HG02981 (cell line): ENCODE data around the gene OIP5.
"Not testable (repeated sequence)": the region's sequence is repeated elsewhere in the genome, so short reads cannot be mapped to it uniquely, and the experiment has no call there.

Experiments used
- ATAC-seq: cut with Tn5 transposase; IDR thresholded peaks from one replicate; pipeline ENCODE4 v1.9.1; 2021; ENCODE audit warnings: mild to moderate bottlenecking, moderate library complexity; ENCODE audit not compliant: unreplicated experiment

Gene OIP5

DNA sequence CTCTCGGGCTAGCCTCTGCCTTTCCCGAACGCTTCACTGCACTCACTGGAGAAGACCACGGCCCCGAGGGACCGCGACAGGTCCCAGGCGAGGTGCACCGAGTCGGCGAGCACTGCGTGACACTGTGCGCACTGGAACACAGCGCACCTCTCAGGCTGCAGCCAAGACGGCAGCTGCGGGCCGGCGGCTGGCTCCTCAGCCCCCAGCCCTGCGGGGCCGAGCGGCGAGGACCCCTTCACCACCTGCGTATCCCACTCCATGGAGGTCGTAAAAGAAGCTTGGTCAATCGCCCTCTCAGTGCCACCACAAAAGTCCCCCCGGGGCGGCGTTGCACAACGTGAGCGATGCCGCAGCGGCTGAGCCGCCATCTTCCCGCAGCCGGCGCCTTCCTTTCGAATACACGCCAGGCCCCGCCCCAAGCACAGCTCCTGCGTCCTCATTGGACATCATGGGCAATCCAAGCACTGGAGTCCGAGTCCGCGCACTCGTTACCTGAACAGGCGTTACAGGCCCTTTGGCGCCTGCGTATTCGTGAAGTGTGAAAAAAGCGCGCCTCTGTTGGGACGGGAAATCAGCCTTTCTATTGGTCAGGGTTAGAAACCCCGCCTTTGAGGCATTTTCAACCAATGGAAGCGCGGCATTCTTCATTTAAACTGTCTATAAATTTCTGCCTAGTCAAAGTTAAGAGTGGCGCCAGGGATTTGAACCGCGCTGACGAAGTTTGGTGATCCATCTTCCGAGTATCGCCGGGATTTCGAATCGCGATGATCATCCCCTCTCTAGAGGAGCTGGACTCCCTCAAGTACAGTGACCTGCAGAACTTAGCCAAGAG is at the start of gene OIP5, which contains the start of gene NUSAP1:
Gene OIP5 (minus strand): TSS at position 398 of the 832 bp plus-strand sequence. CDS start 30 bp downstream, at position 368.
Gene NUSAP1 (plus strand): TSS at position 688 of the 832 bp plus-strand sequence. CDS start 77 bp downstream, at position 765.
- peak; percentile 91 for ATAC-seq

DNA sequence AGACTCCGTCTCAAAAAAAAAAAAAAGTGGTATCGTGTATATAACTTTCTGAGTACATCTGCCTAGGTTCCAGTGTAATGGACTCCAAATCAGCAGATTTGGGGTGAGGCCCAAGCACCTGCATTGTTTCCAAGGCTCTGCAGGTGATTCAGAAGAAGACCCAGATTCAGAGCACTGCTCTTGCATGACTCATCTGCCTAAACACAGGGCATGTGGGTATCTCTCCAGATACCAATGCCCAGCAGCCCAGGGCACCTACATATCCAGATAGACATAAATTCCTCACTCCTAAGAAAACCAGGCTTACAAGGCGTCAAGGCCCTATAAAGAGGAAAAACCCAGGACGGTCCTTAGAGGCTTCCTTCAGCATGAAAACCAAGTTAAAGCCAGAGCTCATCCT is 45.6 kb upstream of the OIP5 start:
- ATAC-seq: no peak

- ATAC-seq: no peak
Observed at GRCh38 chr15:41367418-41367817, 35.0 kb upstream of the OIP5 start.

- no peak for ATAC-seq
Observed at GRCh38 chr15:41354371-41354770, 22.0 kb upstream of the OIP5 start.

DNA sequence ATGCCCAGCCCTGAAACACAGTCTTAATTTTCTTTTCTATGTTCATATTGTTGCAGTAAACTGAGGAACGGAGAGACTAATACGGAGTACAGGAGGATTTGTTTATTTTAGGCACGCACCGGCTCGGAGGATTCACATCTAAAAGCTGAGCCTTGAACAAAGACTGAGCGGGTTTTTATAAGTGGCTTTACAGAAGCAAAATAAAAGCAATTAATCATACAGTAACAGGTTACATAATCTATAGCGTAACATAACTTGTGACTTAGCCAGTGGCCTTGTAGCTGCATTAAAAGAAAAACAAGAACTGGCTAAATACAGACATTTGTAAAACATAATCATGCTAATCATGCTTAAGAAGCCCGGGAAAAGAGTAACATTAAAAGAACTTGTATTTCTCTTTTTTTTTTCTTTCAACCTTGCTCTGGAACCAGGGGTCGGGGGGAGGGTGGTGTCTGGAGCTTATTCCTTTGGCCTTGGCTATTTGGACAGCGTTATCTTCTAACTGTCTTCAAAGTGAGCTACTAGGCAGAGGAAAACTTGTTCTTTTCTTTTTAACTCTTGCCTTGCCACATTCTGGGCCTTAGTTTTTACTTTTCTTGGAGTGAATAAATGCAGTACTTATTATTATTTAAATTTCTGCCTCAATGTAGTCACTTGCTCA is 17.8 kb upstream of the OIP5 start:
- no peak for ATAC-seq

DNA sequence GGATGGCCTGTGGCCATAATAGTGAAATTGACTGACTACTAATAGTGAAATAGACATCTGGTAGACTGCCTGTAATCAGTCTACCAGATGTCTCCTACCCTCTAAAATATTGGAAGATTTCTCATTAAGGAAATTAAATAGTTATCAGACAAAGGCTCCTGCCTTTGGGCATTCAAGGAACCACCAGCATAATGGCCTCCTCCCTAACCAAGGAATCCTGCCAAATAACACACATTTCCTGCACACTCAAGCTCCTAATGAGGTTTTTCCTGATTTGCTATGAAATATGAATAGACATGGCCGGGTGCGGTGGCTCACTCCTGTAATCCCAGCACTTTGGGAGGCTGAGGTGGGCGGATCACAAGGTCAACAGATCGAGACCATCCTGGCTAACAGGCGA is 14.8 kb upstream of the OIP5 start:
- no peak for ATAC-seq

DNA sequence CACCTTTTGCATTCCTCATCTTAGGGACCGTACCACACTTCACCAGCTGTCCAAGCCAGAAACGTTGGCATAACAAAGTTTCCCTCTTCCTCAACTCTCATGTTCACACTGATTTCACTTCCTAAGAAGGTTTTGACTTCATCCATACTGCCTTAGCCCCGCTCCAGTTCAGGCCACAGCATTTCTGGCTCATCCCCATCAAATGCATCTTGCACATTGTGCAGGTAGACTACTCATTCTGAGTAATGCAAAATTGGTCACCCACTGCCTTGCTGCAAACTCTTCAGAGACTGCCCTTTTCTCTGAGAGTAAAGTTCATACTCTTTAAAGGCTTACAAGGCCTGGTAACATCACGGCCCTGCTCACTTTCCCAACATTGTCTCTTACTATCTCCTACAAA is 9.1 kb upstream of the OIP5 start:
- ATAC-seq: no peak

DNA sequence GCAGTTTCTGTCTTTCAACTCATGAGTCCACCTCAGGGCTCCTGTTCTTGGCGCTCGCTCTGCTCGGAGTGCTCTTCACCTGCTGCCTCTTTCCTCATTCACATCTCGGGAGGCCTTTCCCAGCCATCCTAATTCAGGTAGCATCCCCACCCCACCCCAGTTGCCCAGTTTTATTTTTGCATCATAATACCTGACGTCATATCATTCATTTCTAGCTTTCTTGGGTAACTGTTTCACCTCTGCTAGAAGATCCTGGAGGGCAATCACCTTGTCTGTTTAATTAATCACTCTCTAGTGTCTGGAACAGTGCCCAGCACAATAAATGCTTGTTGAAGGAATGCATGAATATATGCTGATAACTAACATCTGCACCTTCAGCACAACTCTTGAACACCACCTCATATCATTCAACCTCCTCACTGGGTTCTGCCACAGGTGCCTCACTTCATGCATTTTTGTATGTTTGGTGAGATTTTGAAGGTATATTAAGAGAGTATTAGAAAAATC is 7.9 kb upstream of the OIP5 start:
- no peak for ATAC-seq

DNA sequence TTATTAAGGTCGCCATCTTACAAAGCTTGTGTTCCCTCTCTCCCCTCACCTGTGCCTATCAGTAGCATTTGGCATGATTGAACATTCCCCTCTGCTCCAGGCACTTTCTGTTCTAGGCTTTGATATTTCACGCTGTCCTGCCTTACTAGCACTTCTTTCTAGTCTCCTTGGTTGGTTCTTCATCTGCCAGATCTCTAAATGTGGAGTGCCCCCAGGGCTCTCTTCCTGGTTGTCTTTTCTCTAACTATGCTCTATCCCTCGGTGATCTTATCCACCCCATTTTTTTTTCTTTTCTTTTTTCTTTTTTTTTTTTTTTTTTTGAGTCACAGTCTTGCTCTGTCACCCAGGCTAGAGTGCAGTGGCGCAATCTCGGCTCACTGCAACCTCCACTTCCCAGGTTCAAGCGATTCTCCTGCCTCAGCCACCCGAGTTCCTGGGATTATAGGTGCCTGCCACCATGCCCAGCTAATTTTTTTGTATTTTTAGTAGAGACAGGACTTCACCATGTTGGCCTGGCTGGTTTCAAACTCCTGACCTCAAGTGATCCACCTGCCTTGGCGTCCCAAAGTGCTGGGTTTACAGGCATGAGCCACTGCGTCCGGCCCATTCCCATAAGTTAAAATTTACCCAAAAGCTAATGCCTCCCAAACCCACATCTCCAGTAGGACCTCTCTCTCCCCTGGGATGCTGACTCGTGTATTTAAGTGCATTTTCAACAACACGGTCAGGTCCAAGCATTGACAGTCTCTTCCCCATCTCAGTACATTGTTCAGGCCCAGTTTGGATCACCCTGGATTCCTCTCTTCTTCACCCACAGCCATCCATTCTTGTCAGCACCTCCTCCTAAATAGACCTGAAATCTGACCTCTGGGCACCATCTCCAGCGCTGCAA is 5.5 kb upstream of the OIP5 start:
- no peak for ATAC-seq

DNA sequence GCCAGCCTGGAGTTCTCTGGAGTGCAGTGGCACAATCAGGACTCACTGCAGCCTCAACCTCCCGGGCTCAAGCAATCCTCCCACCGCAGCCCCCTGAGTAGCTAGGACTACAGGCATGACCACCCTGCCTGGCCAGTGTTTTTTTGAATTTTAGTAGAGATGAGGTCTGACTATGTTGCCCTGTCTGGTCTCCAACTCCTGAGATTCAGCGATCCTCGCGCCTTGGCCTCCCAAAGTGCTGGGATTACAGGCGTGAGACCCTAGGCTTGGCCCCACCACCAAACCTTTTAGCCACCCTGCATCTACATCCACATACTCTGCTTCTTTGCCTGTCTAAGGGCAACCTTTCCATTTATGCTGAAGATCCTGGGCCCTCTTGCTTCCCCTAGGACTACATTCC is 4.7 kb upstream of the OIP5 start:
- no peak for ATAC-seq

DNA sequence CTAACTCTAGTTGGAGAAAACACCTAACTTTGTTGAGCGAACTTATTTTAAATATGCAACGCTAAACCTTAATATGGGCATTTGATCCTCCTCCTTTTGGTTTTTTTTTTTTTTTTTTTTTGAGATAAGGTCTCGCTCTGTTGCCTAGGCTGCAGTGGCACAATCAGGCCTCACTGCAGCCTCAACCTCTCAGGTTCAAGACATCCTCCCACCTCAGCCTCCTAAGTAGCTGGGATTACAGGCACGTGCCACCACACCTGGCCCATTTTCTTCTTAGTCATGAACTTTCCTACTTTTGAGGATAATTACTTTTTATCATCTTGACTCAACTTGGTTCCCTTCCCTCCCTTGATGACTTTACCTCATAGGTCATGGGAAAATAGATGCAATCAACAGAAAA is 4.2 kb upstream of the OIP5 start:
- no peak for ATAC-seq

- ATAC-seq: no peak
Observed at GRCh38 chr15:41334293-41335120, 2.1 kb upstream of the OIP5 start.

DNA sequence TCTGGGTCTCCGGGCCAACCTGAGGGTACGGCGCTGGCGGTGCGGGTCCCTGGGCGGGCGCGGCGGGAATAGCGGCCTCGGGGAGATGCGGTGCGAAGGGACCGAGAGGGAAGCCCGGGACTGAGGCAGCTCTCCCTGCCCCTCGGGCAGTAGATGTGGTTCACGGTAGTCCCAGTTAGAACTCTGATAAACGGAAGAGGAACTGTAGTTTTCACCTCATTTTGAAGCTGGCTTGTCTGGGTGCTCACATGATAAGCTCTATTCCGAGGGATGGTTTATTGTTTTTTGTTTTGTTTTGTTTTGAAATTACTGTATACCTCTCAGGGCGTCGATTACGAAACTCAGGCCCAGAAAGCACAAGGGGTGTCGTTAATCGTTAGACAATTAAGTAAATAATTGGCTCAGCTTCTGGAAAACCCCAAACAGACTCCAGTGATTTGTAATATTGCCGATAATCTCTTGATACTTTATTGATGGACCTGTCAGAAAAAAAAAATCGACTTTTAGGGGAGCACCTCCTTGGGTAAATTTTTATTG is 703 bp upstream of the OIP5 start:
- peak; percentile 20 for ATAC-seq

GRCh38 chr15:41331833-41332193 is 578 bp downstream of the OIP5 start:
- no peak for ATAC-seq

DNA sequence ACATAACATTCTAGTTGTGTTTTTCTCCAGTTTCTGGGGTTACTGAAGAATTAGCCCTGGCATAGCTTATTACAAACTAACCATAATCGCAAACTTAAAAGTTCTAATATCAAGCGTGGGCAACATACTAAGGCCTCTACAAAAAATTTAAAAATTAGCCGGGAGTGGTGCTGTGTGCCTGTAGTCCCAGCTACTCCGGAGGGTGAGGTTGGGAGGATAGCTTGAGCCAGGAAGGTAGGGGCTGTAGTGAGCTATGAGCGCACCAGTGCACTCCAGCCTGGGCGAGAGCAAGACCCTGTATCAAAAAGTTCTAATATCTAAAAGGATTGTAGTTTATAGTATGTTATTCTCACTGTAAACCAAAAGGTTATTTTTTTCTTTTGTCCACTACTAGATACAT is 1.1 kb downstream of the OIP5 start:
- ATAC-seq: no peak

DNA sequence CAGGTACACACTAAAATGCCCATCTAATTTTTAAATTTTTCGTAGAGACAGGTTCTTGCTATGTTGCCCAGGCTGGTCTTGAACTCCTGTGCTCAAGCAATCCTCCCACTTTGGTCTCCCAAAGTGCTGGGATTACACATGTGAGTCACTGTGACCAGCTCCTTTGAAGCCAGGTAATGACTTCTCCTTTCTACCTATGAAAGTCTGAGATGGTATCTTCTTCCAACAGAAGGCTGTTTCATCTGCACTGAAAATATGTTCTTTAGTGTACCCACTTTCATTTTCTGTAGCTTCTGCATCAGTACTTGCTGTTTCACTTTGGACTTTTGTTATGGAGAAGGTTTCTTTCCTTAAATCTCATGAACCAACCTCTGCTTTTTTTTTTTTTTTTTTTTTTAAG is 8.8 kb downstream of the OIP5 start:
- ATAC-seq: no peak

DNA sequence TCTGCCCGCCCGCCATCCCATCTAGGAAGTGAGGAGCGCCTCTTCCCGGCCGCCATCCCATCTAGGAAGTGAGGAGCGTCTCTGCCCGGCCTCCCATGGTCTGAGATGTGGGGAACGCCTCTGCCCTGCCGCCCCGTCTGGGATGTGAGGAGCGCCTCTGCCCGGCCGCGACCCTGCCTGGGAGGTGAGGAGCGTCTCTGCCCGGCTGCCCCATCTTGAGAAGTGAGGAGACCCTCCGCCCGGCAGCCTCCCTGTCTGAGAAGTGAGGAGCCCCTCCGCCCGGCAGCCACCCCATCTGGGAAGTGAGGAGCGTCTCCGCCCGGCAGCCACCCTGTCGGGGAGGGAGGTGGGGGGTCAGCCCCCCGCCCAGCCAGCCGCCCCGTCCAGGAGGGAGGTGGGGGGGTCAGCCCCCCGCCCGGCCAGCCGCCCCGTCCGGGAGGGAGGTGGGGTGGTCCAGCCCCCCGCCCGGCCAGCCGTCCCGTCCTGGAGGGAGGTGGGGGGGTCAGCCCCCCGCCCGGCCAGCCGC is 11.5 kb downstream of the OIP5 start:
- ATAC-seq: not testable (repeated sequence)

GRCh38 chr15:41309226-41309905 is 23.0 kb downstream of the OIP5 start:
- ATAC-seq: no peak

DNA sequence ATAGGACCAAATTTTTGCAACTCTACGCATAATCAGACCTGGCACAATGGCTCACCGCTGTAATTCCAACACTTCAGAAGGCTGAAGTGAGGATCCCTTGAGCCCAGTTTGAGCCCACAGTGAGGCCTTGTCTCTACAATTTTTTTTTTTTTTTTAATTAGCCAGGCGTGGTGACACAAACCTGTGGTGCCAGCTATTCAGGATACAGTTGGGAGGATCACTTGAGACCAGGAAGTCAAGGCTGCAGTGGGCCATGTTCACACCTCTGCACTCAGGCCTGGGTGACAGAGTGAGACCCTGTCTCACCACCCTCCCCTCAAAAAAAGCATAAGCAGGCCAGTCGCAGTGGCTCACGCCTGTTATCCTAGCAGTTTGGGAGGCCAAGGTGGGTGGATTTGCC is 24.7 kb downstream of the OIP5 start:
- ATAC-seq: no peak
